GM15510 (cell line): ENCODE measurements around the gene CCR8.

Experiments used
- POLR2A ChIP-seq: IDR thresholded peaks from 3 replicates; pipeline ENCODE4 v1.6.1; 2011; ENCODE audit warnings: borderline replicate concordance; ENCODE audit not compliant: insufficient read length; ENCODE audit errors: extremely low read depth

The CCR8 gene

DNA sequence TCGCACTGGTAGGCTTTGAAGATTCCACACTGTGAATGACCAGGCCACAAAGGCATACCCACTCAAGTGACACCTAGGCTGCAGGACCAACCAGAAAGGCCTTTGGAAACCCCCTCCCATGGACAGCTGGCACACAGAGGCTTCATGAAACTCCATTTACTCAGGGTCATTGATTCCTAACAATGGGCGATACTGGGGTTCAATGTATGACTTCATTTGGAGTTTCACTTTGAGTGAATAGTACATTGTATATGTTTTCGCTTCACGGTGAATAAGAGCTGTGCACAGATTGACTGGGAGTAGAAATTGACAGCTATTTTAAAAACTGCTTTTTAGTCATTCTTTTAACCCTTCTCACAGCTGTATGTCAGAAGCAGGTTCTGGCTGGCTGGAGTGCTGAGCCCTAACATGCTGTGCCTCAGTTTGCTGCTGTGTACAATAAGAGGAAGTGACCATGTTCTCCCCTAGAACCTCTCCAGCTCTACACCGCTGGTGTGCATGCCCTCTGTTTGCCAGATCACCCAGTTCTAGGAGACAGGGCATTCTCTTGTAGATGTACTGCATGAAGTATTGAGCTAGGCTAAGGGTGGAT, 34.2 kb upstream of the CCR8 start:
- no peak for TF ChIP-seq POLR2A

DNA sequence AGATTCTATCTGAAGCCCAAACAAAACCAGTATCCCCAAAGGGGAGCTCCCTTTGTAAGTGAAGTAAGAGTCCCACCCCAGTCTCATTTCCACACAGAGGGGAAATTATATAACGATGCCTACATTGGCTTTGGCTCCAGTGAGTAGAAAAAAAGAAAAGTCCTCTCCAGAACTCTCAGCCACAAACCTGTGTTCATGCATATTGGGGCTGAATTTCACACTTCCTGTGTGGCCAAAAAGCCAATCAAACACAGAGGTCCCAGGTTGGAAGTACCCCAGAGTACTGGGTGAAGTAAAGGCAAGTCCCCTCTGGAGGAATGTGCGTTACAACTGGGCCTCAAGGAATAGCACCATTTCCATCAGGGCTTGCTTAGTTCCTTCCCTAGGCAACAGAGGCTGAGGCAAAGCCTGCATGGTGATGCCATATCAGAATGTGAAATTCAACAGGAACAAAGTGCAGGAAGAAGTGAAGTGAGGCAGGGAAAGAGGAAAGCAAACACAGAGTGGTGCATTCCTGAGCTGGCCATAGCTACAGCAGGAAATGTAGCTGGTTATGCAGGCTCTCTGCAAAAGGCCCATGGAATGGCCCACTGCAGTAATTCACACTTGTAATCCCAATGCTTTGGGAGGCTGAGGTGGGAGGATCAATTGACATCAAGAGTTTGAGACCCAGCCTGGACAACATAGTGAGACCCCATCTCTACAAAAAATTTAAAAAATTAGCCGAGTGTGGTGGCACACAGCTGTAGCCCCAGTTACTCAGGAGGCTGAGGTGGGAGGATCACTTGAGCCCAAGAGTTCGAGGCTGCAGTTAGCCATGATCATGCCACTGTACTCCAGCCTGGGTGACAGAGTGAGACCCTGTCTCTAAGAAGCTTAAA, 33.1 kb upstream of the CCR8 start:
- TF ChIP-seq POLR2A: no peak

DNA sequence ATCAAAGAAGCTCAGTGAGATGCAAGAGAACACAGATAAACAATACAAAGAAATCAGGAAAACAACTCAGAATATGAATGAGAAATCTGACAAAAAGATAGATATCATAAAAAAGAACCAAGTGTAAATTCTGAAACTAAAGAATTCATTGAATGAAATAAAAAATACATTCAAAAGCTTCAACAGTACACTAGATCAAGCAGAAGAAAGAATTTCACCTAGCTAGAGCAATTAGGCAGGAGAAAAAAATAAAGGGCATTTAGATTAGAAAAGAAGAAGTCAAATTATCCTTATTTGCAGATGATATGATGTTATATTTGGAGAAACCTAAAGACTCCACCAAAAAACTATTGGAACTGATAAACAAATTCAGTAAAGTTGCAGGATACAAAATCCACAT, 30.2 kb upstream of the CCR8 start:
- no peak for TF ChIP-seq POLR2A

DNA sequence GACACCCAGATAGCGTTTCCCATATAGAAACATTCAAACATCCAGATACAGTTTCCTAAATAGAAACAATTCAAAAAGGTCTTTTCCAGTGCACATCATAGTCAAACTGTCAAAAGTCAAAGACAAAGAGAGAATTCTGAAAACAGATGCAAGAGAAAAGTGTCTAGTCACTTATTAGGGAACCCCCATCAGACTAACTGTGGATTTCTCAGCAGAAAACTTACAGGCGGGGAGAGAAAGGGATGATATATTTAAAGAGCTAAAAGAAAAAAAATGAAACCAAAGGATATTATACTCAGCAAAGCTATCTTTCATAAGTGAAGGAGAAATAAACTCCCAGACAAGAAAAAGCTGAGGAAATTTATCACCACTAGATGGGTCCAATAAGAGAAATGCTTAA, 27.3 kb upstream of the CCR8 start:
- no peak for TF ChIP-seq POLR2A

DNA sequence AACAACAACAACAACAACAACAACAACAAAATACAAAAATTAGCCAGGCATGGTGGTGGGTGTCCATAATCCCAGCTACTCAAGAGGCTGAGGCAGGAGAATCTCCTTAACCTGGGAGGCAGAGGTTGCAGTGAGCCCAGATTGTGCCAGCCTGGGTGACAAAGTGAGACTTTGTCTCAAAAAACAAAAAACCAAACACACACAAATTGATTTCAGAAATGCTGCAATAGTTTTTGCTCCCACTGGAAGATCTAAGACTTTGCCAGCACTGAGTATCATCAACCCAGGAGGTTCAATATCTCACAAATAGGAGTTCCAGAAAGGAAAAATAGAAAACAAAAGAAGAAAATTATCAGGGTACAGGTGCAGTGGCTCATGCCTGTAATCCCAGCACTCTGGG, 16.2 kb upstream of the CCR8 start:
- TF ChIP-seq POLR2A: no peak

DNA sequence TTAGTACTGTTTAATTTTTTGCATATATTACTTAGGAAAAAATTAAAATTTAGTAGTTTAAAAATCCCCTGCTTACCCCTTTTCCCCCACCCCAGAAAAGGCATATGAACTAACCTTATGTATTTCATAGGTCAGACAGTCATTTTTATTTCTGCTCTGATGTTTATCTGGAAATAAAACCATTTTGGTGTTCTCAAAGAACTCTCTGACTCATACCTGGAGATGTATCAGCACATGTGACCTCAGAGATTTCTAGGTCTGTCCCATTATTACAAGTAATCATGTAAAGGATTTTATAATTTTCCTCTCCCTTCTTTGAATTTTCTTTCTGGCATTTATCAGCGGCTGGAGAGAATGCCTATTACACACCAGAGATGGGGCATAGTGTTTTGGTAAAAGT, 14.1 kb upstream of the CCR8 start:
- no peak for TF ChIP-seq POLR2A

DNA sequence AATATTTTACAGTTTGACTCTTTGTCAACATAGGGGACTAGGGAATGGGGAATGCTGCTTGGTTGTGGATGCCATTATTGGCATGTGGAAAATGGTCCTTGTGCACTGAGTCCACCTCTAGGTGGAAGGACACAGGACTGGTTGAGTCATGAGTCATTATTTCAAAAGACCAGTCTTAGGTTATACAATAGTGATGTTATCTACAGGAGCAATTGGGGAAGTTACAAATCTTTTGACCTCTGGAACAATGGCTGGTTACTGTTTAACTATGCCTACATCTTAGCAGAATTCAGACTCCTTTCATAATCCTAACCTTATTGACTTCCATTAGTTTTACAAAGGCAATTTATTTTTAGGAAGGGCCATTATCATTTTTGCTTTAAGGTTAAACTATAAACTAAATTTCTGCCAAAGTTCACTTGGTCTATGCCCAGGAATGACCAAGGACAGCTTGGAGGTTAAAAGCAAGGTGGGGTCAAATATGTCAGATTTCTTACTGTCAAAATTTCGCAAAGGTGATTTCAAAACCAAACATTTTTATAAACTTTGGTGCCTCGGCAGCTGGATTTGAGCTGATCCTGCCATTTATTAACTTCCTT, 11.8 kb upstream of the CCR8 start:
- no peak for TF ChIP-seq POLR2A

DNA sequence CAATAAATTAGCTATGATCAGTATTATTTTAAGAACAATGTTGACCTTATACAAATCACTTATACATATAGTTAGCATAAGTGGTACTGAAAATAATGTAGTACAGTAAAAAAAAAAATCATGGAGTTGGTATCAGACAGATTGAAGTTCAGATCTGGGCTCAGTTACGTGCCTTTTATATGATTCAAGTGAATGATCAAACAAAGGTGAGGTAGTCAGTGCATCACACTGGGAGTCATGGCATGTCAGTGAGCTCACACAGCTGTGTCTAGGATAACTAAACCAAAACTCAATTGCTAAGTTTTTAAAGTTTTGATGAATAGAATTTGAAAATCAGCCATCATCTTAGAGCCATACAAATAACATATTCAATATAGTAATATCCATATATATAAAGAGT, 11.2 kb upstream of the CCR8 start:
- no peak for TF ChIP-seq POLR2A

DNA sequence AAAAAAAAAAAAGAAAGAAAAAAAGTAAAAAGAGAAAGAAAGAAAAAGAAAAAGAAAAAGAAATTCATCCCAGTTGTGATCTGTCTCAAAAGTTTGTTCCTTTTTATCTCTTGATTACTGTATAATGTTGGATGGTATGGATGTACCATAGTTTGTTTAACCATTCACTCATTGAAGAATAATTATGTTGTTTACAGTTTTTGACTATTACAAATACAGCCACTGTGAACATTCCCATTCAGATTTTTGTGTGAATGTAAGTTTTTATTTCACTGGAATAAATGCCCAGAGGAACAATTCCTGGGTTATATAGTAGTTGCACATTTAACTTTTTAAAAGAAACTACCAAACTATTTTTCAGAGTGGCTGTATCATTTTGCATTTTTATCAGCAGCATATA, 10.3 kb upstream of the CCR8 start:
- TF ChIP-seq POLR2A: no peak

DNA sequence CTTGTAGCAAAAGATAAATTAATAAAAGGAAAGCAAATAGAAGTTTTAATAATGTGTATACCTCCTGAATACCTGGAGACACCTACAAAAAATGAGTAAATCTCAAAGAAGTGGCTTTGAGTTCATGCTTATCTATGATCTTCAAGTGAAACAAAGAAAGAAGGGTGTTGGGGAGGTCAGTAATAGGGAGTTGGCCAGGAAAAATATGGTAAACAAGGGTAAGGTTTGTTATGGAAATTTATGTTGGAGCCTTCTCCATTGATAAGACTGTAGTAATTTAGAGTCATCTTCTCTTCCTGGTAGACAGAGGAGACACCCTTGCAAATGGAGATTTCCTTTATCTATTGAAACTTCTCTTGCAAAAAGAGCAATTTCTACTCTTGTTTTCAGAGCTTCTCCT, 6.6 kb upstream of the CCR8 start:
- no peak for TF ChIP-seq POLR2A

DNA sequence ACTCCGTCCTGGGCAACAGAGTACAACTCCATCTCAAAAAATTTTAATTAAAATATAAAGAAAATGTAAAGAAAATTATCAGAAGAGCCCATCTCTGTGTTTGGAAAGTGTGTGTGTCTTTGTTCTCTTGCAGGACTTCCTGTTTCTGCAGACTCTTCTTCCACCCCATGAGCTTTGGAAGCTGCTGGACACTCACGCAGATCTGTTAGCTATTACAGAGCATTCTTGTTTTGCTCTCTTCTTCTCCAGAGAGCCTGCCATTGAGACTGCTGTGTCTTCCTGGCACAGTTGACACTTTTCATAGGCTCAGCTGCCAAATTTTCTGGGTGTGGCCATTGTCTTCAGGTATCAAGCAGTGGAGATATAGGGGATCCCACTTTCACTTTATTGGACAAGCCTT, 6.0 kb upstream of the CCR8 start:
- no peak for TF ChIP-seq POLR2A

DNA sequence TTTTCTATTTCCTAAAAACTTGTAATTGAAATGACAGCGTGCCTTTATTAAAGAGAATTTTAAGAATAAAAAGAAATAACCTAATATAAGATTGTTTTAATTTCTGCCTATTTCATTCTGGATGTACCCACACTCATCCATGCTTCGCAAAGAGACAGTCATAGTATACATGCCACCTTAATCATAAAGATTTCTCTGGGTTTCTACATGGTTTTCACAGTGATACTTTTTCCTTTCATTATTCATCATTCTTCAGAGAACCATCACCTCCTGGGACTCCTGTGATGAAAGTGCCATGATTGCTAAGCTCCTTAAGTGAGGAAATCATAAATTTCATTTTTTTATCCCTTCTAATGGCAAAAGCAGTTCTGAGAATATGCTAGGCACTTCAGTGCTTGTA, 4.3 kb upstream of the CCR8 start:
- no peak for TF ChIP-seq POLR2A

DNA sequence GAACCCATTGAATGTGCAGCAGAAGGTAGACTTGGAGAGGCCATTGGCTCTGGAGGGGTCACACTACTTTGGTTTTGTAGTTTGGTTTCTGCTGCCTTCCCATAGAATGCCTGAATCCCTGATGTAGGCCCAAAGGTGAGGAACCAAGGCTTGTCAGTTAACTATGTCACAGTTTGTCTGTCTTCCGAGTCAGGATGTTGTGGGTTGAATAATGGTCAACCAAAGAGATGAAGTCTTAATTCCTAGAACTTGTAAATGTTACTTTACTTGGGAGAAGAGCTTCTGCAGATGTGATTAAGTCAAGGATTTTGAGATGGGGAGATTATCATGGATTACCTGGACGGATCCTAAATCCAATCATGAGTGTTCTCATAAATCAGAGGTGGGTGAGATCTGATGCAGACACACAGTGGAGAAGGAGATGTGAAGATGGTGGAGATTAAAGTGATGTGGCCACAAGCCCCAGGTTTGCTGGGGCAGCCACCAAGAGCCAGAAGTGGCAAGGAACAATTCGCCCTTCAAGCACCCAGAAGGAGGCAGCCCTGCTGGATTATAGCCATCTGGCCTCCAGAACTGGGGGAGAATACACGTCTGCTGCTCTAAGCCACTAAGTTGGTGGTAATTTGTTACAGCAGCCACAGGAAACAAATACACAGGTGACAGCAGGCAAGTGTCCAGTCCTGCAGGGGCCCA, 2.3 kb upstream of the CCR8 start:
- no peak for TF ChIP-seq POLR2A

DNA sequence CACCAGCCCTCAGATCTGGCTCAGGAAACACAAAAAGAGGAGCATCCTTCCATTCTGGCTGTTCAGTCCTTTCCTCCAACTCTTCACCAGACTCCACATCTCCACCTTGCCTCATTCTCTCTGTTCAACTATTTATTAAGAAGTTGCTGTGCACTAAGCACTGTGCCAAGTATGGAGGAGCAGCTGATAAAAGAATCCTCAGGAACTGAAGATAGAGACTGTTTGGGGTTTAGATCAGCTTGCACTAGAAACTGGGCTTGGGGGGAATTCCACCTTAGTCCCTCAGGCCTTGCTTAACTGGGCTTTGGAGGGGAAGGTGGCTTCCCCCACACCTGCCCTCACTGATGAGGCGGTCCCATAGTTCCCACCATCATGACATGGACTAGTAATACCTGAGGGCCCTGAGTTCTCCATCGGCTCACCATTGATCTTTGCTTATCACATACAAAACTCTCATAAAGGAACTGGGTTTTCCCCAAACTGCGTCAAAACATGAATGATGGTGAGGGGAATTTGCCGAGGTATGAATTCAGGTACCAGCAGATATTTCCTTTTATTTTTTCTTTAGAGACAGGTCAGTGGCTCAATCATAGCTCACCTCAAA, 1.7 kb upstream of the CCR8 start:
- no peak for TF ChIP-seq POLR2A

DNA sequence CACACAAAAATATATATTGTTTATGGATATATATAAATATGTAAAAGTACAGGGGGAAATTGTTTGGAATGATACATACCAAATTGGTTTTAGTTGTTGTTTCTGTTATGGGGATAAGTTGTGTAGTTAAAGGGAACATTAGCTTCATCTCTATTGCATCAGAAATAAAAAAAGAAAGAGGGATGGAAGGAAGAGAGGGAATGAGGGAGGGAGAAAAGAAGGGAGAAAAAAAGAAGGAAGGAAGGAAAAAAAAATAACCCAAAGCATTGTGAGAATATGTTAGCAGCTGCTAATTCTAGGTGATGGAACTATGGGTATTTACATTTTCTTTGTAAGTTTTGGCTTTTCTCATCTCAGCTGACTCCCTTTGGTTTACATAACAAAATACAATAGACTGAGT, 1.3 kb downstream of the CCR8 start:
- TF ChIP-seq POLR2A: no peak
